Heart left ventricle (tissue), 16 donors: Measurements from ENCODE around the gene ERFL. TPM values are rescaled to one million over a fixed set of nuclear protein-coding genes. Genes with fewer than 3 reads are reported as not detected.

Experiments
- ATAC-seq, 4 donors: fragments of 200-7000 bp; cut with Tn5 transposase; one replicate each; pipeline ENCODE4 v1.9.1; 2020 to 2022; ENCODE audit warnings: moderate library complexity in 4 of 4, mild to moderate bottlenecking in 3 of 4, moderate number of reproducible peaks in 1 of 4
- DNase-seq, 5 donors: peaks; one replicate each; pipeline ENCODE4 v3.0.0-alpha.2; 2020
- H3K27ac ChIP-seq, 12 donors: fragments of 200-600 bp; sonication (generic) in 4 of 12; one replicate each; pipeline versions ENCODE4 v1.5.0 to v1.8.0; 2016 to 2022; ENCODE audit warnings: mild to moderate bottlenecking in 2 of 12
- H3K27me3 ChIP-seq, 9 donors: fragments of 200-600 bp; sonication (generic) in 2 of 9; one replicate each; pipeline versions ENCODE4 v1.5.1 to v1.8.0; 2016 to 2022; ENCODE audit warnings: mild to moderate bottlenecking in 3 of 9
- H3K36me3 ChIP-seq, 9 donors: fragments of 200-600 bp; sonication (generic) in 2 of 9; one replicate each; pipeline versions ENCODE4 v1.5.0 to v1.8.0; 2018 to 2022; ENCODE audit warnings: mild to moderate bottlenecking in 2 of 9
- H3K4me1 ChIP-seq, 12 donors: fragments of 200-600 bp; sonication (generic) in 4 of 12; one replicate each; pipeline versions ENCODE4 v1.5.0 to v1.8.0; 2016 to 2022; ENCODE audit warnings: mild to moderate bottlenecking in 3 of 12
- H3K4me3 ChIP-seq, 12 donors: fragments of 200-600 bp; sonication (generic) in 4 of 12; one replicate each; pipeline versions ENCODE4 v1.5.0 to v1.8.0; 2017 to 2022; ENCODE audit warnings: mild to moderate bottlenecking in 9 of 12, moderate library complexity in 4 of 12
- H3K9me3 ChIP-seq, 12 donors: fragments of 200-600 bp; sonication (generic) in 4 of 12; one replicate each; pipeline versions ENCODE4 v1.5.0 to v1.8.0; 2016 to 2022; ENCODE audit warnings: mild to moderate bottlenecking in 1 of 12
- POLR2A ChIP-seq, 2 donors: fragments of 450-650 bp; IDR thresholded peaks; one replicate each; pipeline ENCODE4 v1.6.1; 2017; ENCODE audit warnings: antibody characterized with exemption in 2 of 2, mild to moderate bottlenecking in 2 of 2, moderate library complexity in 2 of 2
- WGBS, 4 donors: extraction: QIAGEN DNeasy Blood & Tissue Kit in 2 of 4; methylation state at CpG; one replicate each; pipeline versions ENCODE4 v1.1.5 to v1.1.7; 2013 to 2018; 5-methylcytosine and 5-hydroxymethylcytosine counted together
- intact Hi-C, 10 donors: fragments of 100-400 bp; cut with DNase I; formaldehyde crosslinking; loops; one replicate each; pipeline versions ENCODE4 v1.11.1 to v1.14.2; 2022
- polyA plus RNA-seq, 2 donors: library from polyadenylated mRNA; stranded (reverse); fragments of 200-250 nt; gene quantifications; one replicate each; pipeline ENCODE4 v1.2.3, GENCODE V29; 2013
- total RNA-seq, 9 donors: library from RNA; depleted of rRNA in 2 of 9; stranded (reverse); fragments of >200 nt in 2 of 9; fragmentation: NEBNext Ultra II Directional in 3 of 9; extraction: Animal tissue kit (Norgen Biotek cat#: 25700) in 3 of 9; gene quantifications; one replicate each; pipeline versions ENCODE4 v1.1.0 to v1.2.4, GENCODE V29; 2016 to 2023
- TF ChIP-seq, protein P1 (sequence below), 12 donors: fragments of 200-600 bp; sonication (generic) in 4 of 12; IDR thresholded peaks; one replicate each; pipeline versions ENCODE4 v1.5.0 to v1.8.0; 2018 to 2022; ENCODE audit warnings: antibody characterized with exemption in 12 of 12, mild to moderate bottlenecking in 5 of 12
- donor health status: ischemic (EF 13 %, LVEDD 7.1; RV severe dilation, severe dysfunction).
- donor health status: healthy with polysubstance abuse.
- donor health status: DM: no; HTN: yes; CAD: no.
- donor health status: DM: no; HTN: no; CAD: no.
- donor health status: ischemic (EF 25% LVEDD 6.9; RV normal size, moderate dysfunction).
- donor health status: ischemic (EF 25% LVEDD 5.7; RV mildly dilated, moderate dysfunction).
- donor health status: healthy.
- donor health status: DM: yes; HTN: yes; CAD: no.
- donor health status: ischemic (EF 35%, LVEDD 5.7; RV mildly dilated, moderate dysfunction).
- donor health status: nonischemic (EF 11% LVEDD 7.7; RV severe dilation, severe dysfunction).
- donor health status: DM: yes; HTN: yes; CAD: no.
- donor health status: PGD.
- donor health status: ischemic (EF 29% LVEDD 5.4; RV normal size, mild dysfunction).
- donor health status: nonischemic (EF 23%, LVEDD 6.1; RV moderate dilation, normal function).

ERFL gene
- total and polyA plus RNA-seq, 11 donors, result 0.13 TPM; not detected in 10

DNA sequence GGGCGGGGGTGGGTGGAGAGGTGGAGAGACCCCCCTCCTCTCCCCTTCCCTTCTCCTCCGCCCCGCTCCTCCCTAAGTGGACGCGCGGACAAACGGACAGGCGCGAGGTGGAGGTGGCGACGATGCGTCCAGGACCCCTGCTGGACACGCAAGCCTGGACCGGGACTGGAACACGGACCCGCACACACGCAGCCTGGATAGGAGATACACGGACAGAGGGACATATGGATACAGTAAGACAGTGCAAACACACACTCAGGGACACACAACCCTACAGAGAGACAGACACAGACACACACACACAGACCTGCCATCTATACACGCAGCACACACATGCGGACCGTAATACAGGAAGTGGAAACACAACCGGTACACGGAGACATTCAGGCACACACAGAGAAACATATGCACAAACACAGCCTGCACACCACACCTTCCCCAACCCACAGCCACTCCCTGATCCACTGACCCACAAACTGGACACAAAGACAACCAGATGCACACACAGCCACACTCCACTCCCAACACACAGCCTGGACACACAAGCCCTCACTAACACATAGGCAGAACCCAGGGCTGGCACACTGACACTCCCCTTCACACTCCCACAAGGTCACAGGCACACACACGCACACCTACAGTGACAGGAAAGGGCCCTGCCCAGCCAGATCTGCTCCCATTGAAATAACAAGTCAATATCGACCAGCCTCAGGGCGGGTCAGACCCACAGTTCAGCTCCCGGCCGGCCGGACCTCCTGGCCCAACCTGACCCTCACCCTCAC lies 696 bp upstream of the ERFL start:
- Histone ChIP-seq H3K27ac (no peak overlapping the region), H3K36me3 (no peaks in the 10 kb centered on the region), H3K9me3 (no peaks in the 10 kb centered on the region), H3K27me3 (peaks cover 64 to 100% (median 97%) of the 10 kb centered on the region in 9 donors), H3K4me3 (peak overlapping the region; percentile 18 to 57 (median 46)), H3K4me1 (peaks cover 0 to 23% (median 15%) of the 10 kb centered on the region in 12 donors)
- no peak for DNase-seq
- intact Hi-C loops, result loop anchor here in 2 of 10 donors (1.0 to 5.0 kb wide), 2 partner anchors 42 to 45 kb away; no protein-coding TSS in a partner anchor
- ATAC-seq, result peak in 1 of 4 donors; percentile 25
- TF ChIP-seq, protein P1, sequence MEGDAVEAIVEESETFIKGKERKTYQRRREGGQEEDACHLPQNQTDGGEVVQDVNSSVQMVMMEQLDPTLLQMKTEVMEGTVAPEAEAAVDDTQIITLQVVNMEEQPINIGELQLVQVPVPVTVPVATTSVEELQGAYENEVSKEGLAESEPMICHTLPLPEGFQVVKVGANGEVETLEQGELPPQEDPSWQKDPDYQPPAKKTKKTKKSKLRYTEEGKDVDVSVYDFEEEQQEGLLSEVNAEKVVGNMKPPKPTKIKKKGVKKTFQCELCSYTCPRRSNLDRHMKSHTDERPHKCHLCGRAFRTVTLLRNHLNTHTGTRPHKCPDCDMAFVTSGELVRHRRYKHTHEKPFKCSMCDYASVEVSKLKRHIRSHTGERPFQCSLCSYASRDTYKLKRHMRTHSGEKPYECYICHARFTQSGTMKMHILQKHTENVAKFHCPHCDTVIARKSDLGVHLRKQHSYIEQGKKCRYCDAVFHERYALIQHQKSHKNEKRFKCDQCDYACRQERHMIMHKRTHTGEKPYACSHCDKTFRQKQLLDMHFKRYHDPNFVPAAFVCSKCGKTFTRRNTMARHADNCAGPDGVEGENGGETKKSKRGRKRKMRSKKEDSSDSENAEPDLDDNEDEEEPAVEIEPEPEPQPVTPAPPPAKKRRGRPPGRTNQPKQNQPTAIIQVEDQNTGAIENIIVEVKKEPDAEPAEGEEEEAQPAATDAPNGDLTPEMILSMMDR (IDR thresholded peaks at IDR 0.05), result no peak
- TF ChIP-seq POLR2A (IDR thresholded peaks at IDR 0.05), result no peak
- whole genome bisulfite sequencing, 4 donors, result 3 to 7% (median 4%) methylated on average over 17 to 29 of the region's 29 CpGs

DNA sequence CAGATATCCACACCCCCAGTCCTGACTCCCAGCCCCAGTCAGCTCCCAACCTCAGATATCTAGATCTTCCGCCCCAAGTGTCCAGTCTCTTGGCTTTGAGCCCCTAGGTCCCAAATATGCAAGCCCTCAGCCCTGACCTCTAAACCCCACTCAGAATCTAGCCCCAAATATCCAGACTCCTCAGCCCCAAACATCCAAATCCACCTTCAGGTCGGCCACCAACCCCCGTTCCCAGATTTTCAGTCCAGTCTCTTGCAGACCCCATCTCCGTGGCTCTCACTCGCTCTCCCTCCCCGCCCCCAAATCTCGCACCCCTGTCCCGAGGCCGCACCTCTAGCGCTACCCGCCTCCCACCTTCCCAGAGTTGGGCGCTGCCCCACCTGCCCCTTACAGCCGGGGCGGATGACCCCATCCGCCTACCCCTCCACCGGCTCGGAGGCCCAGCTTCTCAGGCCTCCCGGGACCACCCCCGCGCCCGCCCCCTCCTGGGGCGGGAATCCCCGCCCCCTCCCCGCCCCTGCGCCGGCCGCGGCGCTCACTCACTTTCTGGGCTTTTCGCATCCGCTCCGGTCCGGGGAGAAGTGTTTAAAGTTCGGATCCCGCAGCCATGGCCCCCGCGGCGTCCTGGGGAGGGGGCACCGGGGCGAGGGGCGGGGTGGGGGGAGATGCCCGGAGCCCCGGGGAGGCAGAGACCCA lies 604 bp downstream of the ERFL start:
- Histone ChIP-seq H3K4me1 (peaks cover 0 to 23% (median 15%) of the 10 kb centered on the region in 12 donors), H3K4me3 (peak overlapping the region; percentile 18 to 57 (median 46)), H3K27me3 (peaks cover 64 to 97% (median 94%) of the 10 kb centered on the region in 9 donors), H3K9me3 (no peaks in the 10 kb centered on the region), H3K27ac (no peak overlapping the region), H3K36me3 (no peaks in the 10 kb centered on the region)
- TF ChIP-seq, protein P1 (IDR thresholded peaks at IDR 0.05), result no peak
- TF ChIP-seq POLR2A (IDR thresholded peaks at IDR 0.05), result no peak
- intact Hi-C loops, result loop anchor here in 1 of 10 donors (5.0 kb wide), 1 partner anchor 40 kb away; no protein-coding TSS in a partner anchor
- ATAC-seq (no peak), DNase-seq (no peak)
- 4 to 12% (median 6%) methylated on average over 17 to 43 of the region's 43 CpGs for WGBS, 4 donors

DNA sequence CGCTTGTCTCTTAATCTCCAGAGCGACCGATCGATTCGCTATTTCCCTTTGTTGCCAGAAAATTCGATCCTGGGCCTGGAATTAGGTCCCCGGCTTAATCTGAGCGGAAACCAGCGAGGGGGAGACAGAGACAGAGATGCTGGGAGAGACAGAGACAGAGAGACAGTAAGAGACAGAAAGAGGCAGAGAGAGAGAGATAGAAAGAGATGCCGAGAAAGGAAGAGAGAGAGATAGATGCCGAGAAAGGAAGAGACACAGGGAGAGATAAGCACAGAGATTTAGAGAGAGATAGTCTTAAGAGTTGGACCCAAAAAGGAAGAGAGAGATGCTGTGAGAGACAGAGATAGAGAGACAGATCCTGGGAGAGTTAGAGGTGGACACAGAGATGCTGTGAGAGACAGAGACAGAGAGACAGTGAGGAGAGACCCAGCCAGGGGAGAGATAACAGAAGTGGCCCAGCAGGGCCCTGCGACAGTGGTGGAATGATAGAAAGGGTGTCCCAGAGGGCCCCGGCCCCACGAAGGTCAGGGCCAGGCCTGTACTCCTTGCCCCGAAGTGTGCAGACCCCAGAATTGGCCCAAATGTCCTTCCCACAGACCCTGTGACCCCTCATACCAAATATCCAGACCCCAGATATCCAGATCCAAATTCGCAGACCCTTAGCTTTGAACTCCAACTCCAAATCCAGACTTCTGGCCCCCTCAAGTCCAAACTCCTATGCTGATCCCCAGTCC lies 1.3 kb downstream of the ERFL start:
- H3K9me3 ChIP-seq, result no peaks in the 10 kb centered on the region
- no peaks in the 10 kb centered on the region for H3K36me3 ChIP-seq
- ATAC-seq, result no peak
- H3K4me3 ChIP-seq, result no peak overlapping the region
- intact Hi-C loops, result loop anchor here in 1 of 10 donors (5.0 kb wide), 1 partner anchor 40 kb away; no protein-coding TSS in a partner anchor
- peaks cover 0 to 23% (median 15%) of the 10 kb centered on the region in 12 donors for H3K4me1 ChIP-seq
- TF ChIP-seq POLR2A (IDR thresholded peaks at IDR 0.05), result no peak
- TF ChIP-seq, protein P1 (IDR thresholded peaks at IDR 0.05), result no peak
- H3K27me3 ChIP-seq, result peaks cover 63 to 97% (median 94%) of the 10 kb centered on the region in 9 donors
- DNase-seq, result no peak
- no peak overlapping the region for H3K27ac ChIP-seq
- WGBS, 4 donors, result 32 to 43% (median 33%) methylated on average over 16 of the region's 16 CpGs
